H9 (cell line): ENCODE data around the gene LAMC2. TPM values are rescaled to one million over a fixed set of nuclear protein-coding genes. Genes with fewer than 3 reads are reported as not detected.

Experiments
- DNase-seq: peaks from one replicate; pipeline ENCODE4 v3.0.0-alpha.2; 2017
- H2AFZ ChIP-seq: one replicate; pipeline ENCODE4 v1.6.1; 2013; ENCODE audit warnings: mild to moderate bottlenecking, low read length, control low read depth, moderate library complexity
- H2AK5ac ChIP-seq: 2 replicates; pipeline ENCODE4 v1.6.1; 2013; ENCODE audit warnings: low read length, control low read depth, mixed read lengths; ENCODE audit not compliant: insufficient read length
- H2BK120ac ChIP-seq: one replicate; pipeline ENCODE4 v1.6.1; 2013; ENCODE audit warnings: low read depth, mild to moderate bottlenecking, low read length, control low read depth, inconsistent platforms; ENCODE audit not compliant: poor library complexity, severe bottlenecking
- H2BK12ac ChIP-seq: 2 replicates; pipeline ENCODE4 v1.6.1; 2013; ENCODE audit warnings: low read length, control low read depth, mixed read lengths, low read depth; ENCODE audit not compliant: insufficient read length
- H2BK15ac ChIP-seq: 2 replicates; pipeline ENCODE4 v1.6.1; 2013; ENCODE audit warnings: low read depth, low read length, control low read depth
- H2BK20ac ChIP-seq: one replicate; pipeline ENCODE4 v1.6.1; 2013; ENCODE audit warnings: low read depth, mild to moderate bottlenecking, low read length, control low read depth, inconsistent platforms; ENCODE audit not compliant: poor library complexity, severe bottlenecking
- H2BK5ac ChIP-seq: 2 replicates; pipeline ENCODE4 v1.6.1; 2013; ENCODE audit warnings: low read length, control low read depth, mixed read lengths; ENCODE audit not compliant: insufficient read length
- H3K14ac ChIP-seq: 2 replicates; pipeline ENCODE4 v1.6.1; 2013; ENCODE audit warnings: low read length, control low read depth; ENCODE audit not compliant: insufficient read depth
- H3K18ac ChIP-seq: 2 replicates; pipeline ENCODE4 v1.6.1; 2013; ENCODE audit warnings: low read depth, mild to moderate bottlenecking, mixed read lengths, low read length, control low read depth; ENCODE audit not compliant: insufficient read length
- H3K23ac ChIP-seq: 2 replicates; pipeline ENCODE4 v1.6.1; 2013; ENCODE audit warnings: low read length, control low read depth, mixed read lengths, low read depth; ENCODE audit not compliant: insufficient read length
- H3K23me2 ChIP-seq: 2 replicates; pipeline ENCODE4 v1.6.1; 2013; ENCODE audit warnings: low read depth, mild to moderate bottlenecking, mixed read lengths, low read length, control low read depth; ENCODE audit not compliant: insufficient read length, poor library complexity, severe bottlenecking
- H3K27ac ChIP-seq: 2 replicates; pipeline ENCODE4 v1.5.1; 2013; ENCODE audit warnings: low read length, control low read depth, mixed read lengths, low read depth; ENCODE audit not compliant: insufficient read length
- H3K27me3 ChIP-seq: 2 replicates; pipeline ENCODE4 v1.6.1; 2013; ENCODE audit warnings: low read length, control low read depth, inconsistent platforms; ENCODE audit not compliant: insufficient read depth
- H3K4ac ChIP-seq: 2 replicates; pipeline ENCODE4 v1.6.1; 2013; ENCODE audit warnings: low read depth, mild to moderate bottlenecking, control low read depth, inconsistent platforms, low read length, moderate library complexity
- H3K4me1 ChIP-seq: 2 replicates; pipeline ENCODE4 v1.6.1; 2013; ENCODE audit warnings: low read length, control low read depth, inconsistent platforms; ENCODE audit not compliant: insufficient read depth
- H3K4me2 ChIP-seq: 2 replicates; pipeline ENCODE4 v1.6.1; 2013; ENCODE audit warnings: low read length, control low read depth, mixed read lengths; ENCODE audit not compliant: insufficient read length, insufficient read depth
- H3K56ac ChIP-seq: 2 replicates; pipeline ENCODE4 v1.6.1; 2013; ENCODE audit warnings: low read depth, mild to moderate bottlenecking, mixed read lengths, low read length, control low read depth; ENCODE audit not compliant: insufficient read length
- H3K79me1 ChIP-seq: 2 replicates; pipeline ENCODE4 v1.6.1; 2013; ENCODE audit warnings: low read depth, mild to moderate bottlenecking, moderate library complexity, low read length, control low read depth, inconsistent platforms; ENCODE audit not compliant: insufficient read depth, poor library complexity, severe bottlenecking
- H3K79me2 ChIP-seq: 2 replicates; pipeline ENCODE4 v1.6.1; 2013; ENCODE audit warnings: low read length, control low read depth, inconsistent platforms; ENCODE audit not compliant: insufficient read depth
- H3K9ac ChIP-seq: 2 replicates; pipeline ENCODE4 v1.6.1; 2013; ENCODE audit warnings: low read length, control low read depth, mixed read lengths; ENCODE audit not compliant: insufficient read length; ENCODE audit errors: extremely low read depth
- H3K9me3 ChIP-seq: one replicate; pipeline ENCODE4 v1.6.1; 2013; ENCODE audit warnings: low read depth, low read length, inconsistent platforms; ENCODE audit not compliant: control insufficient read depth
- H3T11ph ChIP-seq: one replicate; pipeline ENCODE4 v1.6.1; 2013; ENCODE audit warnings: mild to moderate bottlenecking, low read length, control low read depth, inconsistent platforms
- H4K20me1 ChIP-seq: one replicate; pipeline ENCODE4 v1.6.1; 2013; ENCODE audit not compliant: control insufficient read depth, insufficient read length, insufficient read depth
- H4K5ac ChIP-seq: 2 replicates; pipeline ENCODE4 v1.6.1; 2013; ENCODE audit warnings: low read depth, mild to moderate bottlenecking, mixed read lengths, low read length, control low read depth; ENCODE audit not compliant: insufficient read length
- H4K8ac ChIP-seq: replicated peaks from 2 replicates; pipeline ENCODE4 v1.6.1; 2013; ENCODE audit warnings: low read length, control low read depth, mixed read lengths, low read depth; ENCODE audit not compliant: insufficient read length
- H4K91ac ChIP-seq: 2 replicates; pipeline ENCODE4 v1.6.1; 2013; ENCODE audit warnings: low read depth, mild to moderate bottlenecking, moderate library complexity, mixed read lengths, low read length, control low read depth; ENCODE audit not compliant: insufficient read length
- H3K27ac Mint-ChIP-seq, 3 experiments: 2 replicates in 2 of 3; 3 replicates in 1 of 3; pipeline ENCODE4 v1.8.0; 2020 to 2021; ENCODE audit warnings: mixed read lengths in 3 of 3, mild to moderate bottlenecking in 1 of 3, moderate library complexity in 1 of 3
- H3K27me3 Mint-ChIP-seq: 2 replicates; pipeline ENCODE4 v1.8.0; 2021; ENCODE audit warnings: low read depth, mild to moderate bottlenecking, moderate library complexity, mixed read lengths
- H3K36me3 Mint-ChIP-seq, 3 experiments: 2 replicates in 2 of 3; 3 replicates in 1 of 3; pipeline ENCODE4 v1.8.0; 2020 to 2021; ENCODE audit warnings: low read depth in 3 of 3, mixed read lengths in 3 of 3; ENCODE audit not compliant: insufficient read depth in 1 of 3
- H3K4me1 Mint-ChIP-seq, 2 experiments: 2 replicates each; pipeline ENCODE4 v1.8.0; 2020; ENCODE audit warnings: mixed read lengths in 2 of 2
- H3K4me3 Mint-ChIP-seq, 2 experiments: 2 replicates in 1 of 2; 3 replicates in 1 of 2; pipeline ENCODE4 v1.8.0; 2020 to 2021; ENCODE audit warnings: mild to moderate bottlenecking in 2 of 2, mixed read lengths in 2 of 2, moderate library complexity in 1 of 2
- H3K9me3 Mint-ChIP-seq, 2 experiments: 2 replicates in 1 of 2; 3 replicates in 1 of 2; pipeline ENCODE4 v1.8.0; 2020; ENCODE audit warnings: mild to moderate bottlenecking in 2 of 2, mixed read lengths in 2 of 2, moderate library complexity in 1 of 2
- WGBS: extraction: QIAGEN DNeasy Blood & Tissue Kit; methylation state at CpG from one replicate; pipeline ENCODE4 v1.1.7; 2013; ENCODE audit warnings: missing lambda C conversion rate, low lambda C conversion rate, mixed read lengths; ENCODE audit not compliant: insufficient read length; ENCODE audit errors: extremely low coverage; 5-methylcytosine and 5-hydroxymethylcytosine counted together
- total RNA-seq: library from RNA; stranded (reverse); gene quantifications from 2 replicates; pipeline ENCODE4 v1.2.1, GENCODE V29; 2021
- TF ChIP-seq, protein P1 (sequence below): fragments of 200-600 bp; sonication (generic); conservative IDR thresholded peaks from 3 replicates; pipeline ENCODE4 v1.8.0; 2021; ENCODE audit warnings: antibody characterized with exemption, mild to moderate bottlenecking

LAMC2 gene
- total RNA-seq, 1 experiment from 2014 or later, result 7.4 TPM

DNA sequence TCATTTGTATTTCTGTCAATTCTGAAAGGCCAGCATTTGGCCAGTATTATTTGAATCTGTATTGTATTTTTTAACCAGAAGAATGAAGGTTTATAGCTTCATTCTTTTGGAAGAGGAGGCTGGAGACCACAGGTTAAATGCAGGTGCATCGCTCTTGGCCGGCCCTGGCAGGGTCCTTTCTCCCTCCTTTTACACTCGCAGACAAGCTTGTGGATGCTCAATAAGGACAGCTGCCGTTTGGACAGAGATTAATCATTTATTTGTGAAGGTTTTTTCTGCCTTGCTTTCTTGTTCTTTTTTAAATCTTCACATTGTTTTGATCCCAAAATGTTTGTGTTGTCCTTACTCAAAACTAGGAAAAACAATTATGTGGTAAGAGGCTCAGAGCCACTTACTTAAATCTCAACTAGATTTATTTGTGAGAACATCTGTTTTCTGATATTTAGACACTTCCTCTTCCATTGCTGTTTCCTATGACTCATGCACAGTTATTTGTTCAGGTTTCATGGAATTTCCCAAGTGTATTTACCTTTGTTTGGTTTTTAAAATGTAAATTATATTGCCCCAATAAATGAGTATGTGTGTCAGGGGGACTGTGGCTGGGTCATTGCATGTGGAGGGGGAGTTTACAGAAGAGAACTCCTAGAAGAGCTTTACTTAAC lies 46.7 kb upstream of the LAMC2 start:
- Histone ChIP-seq H4K5ac (no peak overlapping the region), H4K91ac (no peak overlapping the region), H2BK20ac (no peak overlapping the region), H2AFZ (no peak overlapping the region), H2BK15ac (no peak overlapping the region), H3K14ac (no peak overlapping the region), H3K4me2 (no peak overlapping the region), H2AK5ac (no peak overlapping the region), H3K79me1 (no peaks in the 10 kb centered on the region), H3K27ac (no peak overlapping the region), H3T11ph (no peak overlapping the region), H2BK12ac (no peak overlapping the region), H3K23me2 (no peaks in the 10 kb centered on the region), H2BK5ac (no peak overlapping the region), H2BK120ac (no peak overlapping the region), H3K4ac (no peak overlapping the region), H3K56ac (no peak overlapping the region), H3K9me3 (no peaks in the 10 kb centered on the region), H3K27me3 (no peaks in the 10 kb centered on the region), H3K9ac (no peak overlapping the region), H4K8ac (no peak overlapping the region), H3K23ac (no peak overlapping the region), H3K4me1 (no peaks in the 10 kb centered on the region), H4K20me1 (no peaks in the 10 kb centered on the region), H3K79me2 (no peaks in the 10 kb centered on the region), H3K18ac (no peak overlapping the region)
- Mint-ChIP-seq H3K4me1 (peaks cover 0 to 8% of the 10 kb centered on the region in 2 experiments; a peak in 2 of 4 replicates), H3K27me3 (no peaks in the 10 kb centered on the region), H3K9me3 (no peaks in the 10 kb centered on the region), H3K36me3 (peaks cover 20 to 56% (median 41%) of the 10 kb centered on the region in 3 experiments), H3K4me3 (no peak overlapping the region), H3K27ac (no peak overlapping the region)
- TF ChIP-seq, protein P1, sequence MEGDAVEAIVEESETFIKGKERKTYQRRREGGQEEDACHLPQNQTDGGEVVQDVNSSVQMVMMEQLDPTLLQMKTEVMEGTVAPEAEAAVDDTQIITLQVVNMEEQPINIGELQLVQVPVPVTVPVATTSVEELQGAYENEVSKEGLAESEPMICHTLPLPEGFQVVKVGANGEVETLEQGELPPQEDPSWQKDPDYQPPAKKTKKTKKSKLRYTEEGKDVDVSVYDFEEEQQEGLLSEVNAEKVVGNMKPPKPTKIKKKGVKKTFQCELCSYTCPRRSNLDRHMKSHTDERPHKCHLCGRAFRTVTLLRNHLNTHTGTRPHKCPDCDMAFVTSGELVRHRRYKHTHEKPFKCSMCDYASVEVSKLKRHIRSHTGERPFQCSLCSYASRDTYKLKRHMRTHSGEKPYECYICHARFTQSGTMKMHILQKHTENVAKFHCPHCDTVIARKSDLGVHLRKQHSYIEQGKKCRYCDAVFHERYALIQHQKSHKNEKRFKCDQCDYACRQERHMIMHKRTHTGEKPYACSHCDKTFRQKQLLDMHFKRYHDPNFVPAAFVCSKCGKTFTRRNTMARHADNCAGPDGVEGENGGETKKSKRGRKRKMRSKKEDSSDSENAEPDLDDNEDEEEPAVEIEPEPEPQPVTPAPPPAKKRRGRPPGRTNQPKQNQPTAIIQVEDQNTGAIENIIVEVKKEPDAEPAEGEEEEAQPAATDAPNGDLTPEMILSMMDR, result no peak
- DNase-seq, result no peak
- WGBS, result no CpG with 5 or more reads among the region's 4 CpGs
